ENCODE measurements around the gene CLDN6.

Gene CLDN6

GRCh38 chr16:3030222-3031212, 12.5 kb upstream of the CLDN6 start:
- no peak overlapping the region for H4K8ac ChIP-seq (ENCODE audit: low read depth, low read length)
- WGBS (ENCODE audit: extremely low coverage, insufficient coverage, low lambda C conversion rate), result no CpG with 5 or more reads among the region's 33 CpGs
- H3K36me3 ChIP-seq (ENCODE audit: control insufficient read depth, insufficient read depth, low read length), result peaks cover 8% of the 10 kb centered on the region
- no peak overlapping the region for H3K56ac ChIP-seq (ENCODE audit: low read length)
- no peak overlapping the region for H3K4me3 ChIP-seq (ENCODE audit: low read length)
- H3K4me1 ChIP-seq (ENCODE audit: control insufficient read depth, low read depth, low read length), result no peaks in the 10 kb centered on the region
- no peak overlapping the region for H3K9ac ChIP-seq (ENCODE audit: low read length)
- no peak overlapping the region for H3K23ac ChIP-seq (ENCODE audit: low read length)
- H2BK120ac ChIP-seq (ENCODE audit: low read depth, low read length), result no peak overlapping the region
- H3K18ac ChIP-seq (ENCODE audit: low read length), result no peak overlapping the region
- no peak overlapping the region for H3K27ac ChIP-seq (ENCODE audit: low read depth, low read length)
- no peak overlapping the region for H2BK5ac ChIP-seq (ENCODE audit: low read length)
- no peaks in the 10 kb centered on the region for H3K27me3 ChIP-seq (ENCODE audit: insufficient read depth, low read length, poor library complexity)
- no peak overlapping the region for H3K4me2 ChIP-seq (ENCODE audit: low read length)
- no peak overlapping the region for H2AK5ac ChIP-seq (ENCODE audit: low read length)
- no peaks in the 10 kb centered on the region for H3K79me2 ChIP-seq (ENCODE audit: control insufficient read depth, insufficient read depth, low read length)
- no peak overlapping the region for H3K4ac ChIP-seq (ENCODE audit: low read depth, low read length)
- no peaks in the 10 kb centered on the region for H3K79me1 ChIP-seq (ENCODE audit: low read length)
- H4K5ac ChIP-seq (ENCODE audit: low read length), result no peak overlapping the region
- DNase-seq, result no peak
- H2BK15ac ChIP-seq (replicated peaks; ENCODE audit: low read depth), result no peak overlapping the region

GRCh38 chr16:3029491-3030221, 11.7 kb upstream of the CLDN6 start:
- Histone ChIP-seq H2BK5ac (ENCODE audit: low read length) (no peak overlapping the region), H3K9ac (ENCODE audit: low read length) (no peak overlapping the region), H3K4me3 (ENCODE audit: low read length) (no peak overlapping the region), H4K8ac (ENCODE audit: low read depth, low read length) (no peak overlapping the region), H3K4me1 (ENCODE audit: control insufficient read depth, low read depth, low read length) (no peaks in the 10 kb centered on the region), H3K4ac (ENCODE audit: low read depth, low read length) (no peak overlapping the region), H2BK120ac (ENCODE audit: low read depth, low read length) (no peak overlapping the region), H2AK5ac (ENCODE audit: low read length) (no peak overlapping the region), H3K27me3 (ENCODE audit: insufficient read depth, low read length, poor library complexity) (no peaks in the 10 kb centered on the region), H3K36me3 (ENCODE audit: control insufficient read depth, insufficient read depth, low read length) (peaks cover 8% of the 10 kb centered on the region), H3K18ac (ENCODE audit: low read length) (no peak overlapping the region), H3K27ac (ENCODE audit: low read depth, low read length) (no peak overlapping the region), H3K4me2 (ENCODE audit: low read length) (no peak overlapping the region), H2BK15ac (replicated peaks; ENCODE audit: low read depth) (no peak overlapping the region), H3K56ac (ENCODE audit: low read length) (no peak overlapping the region), H4K5ac (ENCODE audit: low read length) (no peak overlapping the region), H3K23ac (ENCODE audit: low read length) (no peak overlapping the region), H3K79me2 (ENCODE audit: control insufficient read depth, insufficient read depth, low read length) (no peaks in the 10 kb centered on the region), H3K79me1 (ENCODE audit: low read length) (no peaks in the 10 kb centered on the region)
- no CpG with 5 or more reads among the region's 59 CpGs for WGBS (ENCODE audit: extremely low coverage, insufficient coverage, low lambda C conversion rate)
- no peak for DNase-seq

DNA sequence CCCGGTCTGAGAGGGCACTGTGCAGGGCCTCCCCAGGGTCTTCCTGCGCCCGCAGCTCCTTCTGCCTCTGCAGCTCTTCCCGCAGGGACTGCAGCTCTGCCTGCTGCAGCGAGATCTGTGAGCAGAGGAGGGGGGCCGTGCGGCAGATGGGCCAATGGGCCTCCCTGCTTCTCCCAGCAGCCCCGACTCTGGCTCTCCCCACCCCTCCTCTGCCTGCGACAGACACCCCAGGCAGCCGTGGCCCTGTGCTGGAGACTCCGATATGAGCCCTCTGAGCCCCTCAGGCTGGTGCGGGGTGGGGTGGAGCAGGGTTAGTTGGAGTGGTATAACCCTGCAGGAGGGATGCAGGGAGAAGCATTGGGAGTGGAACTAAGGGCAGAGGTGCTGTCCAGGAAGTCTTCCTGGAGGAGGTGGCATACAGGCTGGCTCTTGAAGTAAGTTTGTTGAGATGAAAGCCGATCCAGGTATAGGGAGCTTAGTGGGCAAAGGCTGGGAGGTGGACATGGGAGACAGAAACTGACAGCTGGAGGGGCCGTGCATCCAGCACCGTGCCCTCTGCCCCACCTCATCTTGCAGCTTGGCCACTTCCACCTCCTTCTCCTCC, 10.8 kb upstream of the CLDN6 start:
- no CpG with 5 or more reads among the region's 15 CpGs for WGBS (ENCODE audit: extremely low coverage, insufficient coverage, low lambda C conversion rate)
- Histone ChIP-seq H2BK120ac (ENCODE audit: low read depth, low read length) (no peak overlapping the region), H3K23ac (ENCODE audit: low read length) (no peak overlapping the region), H3K18ac (ENCODE audit: low read length) (no peak overlapping the region), H2BK5ac (ENCODE audit: low read length) (no peak overlapping the region), H3K4me2 (ENCODE audit: low read length) (no peak overlapping the region), H3K79me2 (ENCODE audit: control insufficient read depth, insufficient read depth, low read length) (no peaks in the 10 kb centered on the region), H3K27me3 (ENCODE audit: insufficient read depth, low read length, poor library complexity) (no peaks in the 10 kb centered on the region), H3K36me3 (ENCODE audit: control insufficient read depth, insufficient read depth, low read length) (peaks cover 8% of the 10 kb centered on the region), H3K27ac (ENCODE audit: low read depth, low read length) (no peak overlapping the region), H3K4me1 (ENCODE audit: control insufficient read depth, low read depth, low read length) (no peaks in the 10 kb centered on the region), H3K9ac (ENCODE audit: low read length) (peak overlapping the region; percentile 15), H3K4me3 (ENCODE audit: low read length) (no peak overlapping the region), H3K56ac (ENCODE audit: low read length) (no peak overlapping the region), H2AK5ac (ENCODE audit: low read length) (no peak overlapping the region), H3K4ac (ENCODE audit: low read depth, low read length) (no peak overlapping the region), H4K8ac (ENCODE audit: low read depth, low read length) (no peak overlapping the region), H4K5ac (ENCODE audit: low read length) (no peak overlapping the region), H2BK15ac (replicated peaks; ENCODE audit: low read depth) (no peak overlapping the region), H3K79me1 (ENCODE audit: low read length) (no peaks in the 10 kb centered on the region)
- DNase-seq, result no peak

DNA sequence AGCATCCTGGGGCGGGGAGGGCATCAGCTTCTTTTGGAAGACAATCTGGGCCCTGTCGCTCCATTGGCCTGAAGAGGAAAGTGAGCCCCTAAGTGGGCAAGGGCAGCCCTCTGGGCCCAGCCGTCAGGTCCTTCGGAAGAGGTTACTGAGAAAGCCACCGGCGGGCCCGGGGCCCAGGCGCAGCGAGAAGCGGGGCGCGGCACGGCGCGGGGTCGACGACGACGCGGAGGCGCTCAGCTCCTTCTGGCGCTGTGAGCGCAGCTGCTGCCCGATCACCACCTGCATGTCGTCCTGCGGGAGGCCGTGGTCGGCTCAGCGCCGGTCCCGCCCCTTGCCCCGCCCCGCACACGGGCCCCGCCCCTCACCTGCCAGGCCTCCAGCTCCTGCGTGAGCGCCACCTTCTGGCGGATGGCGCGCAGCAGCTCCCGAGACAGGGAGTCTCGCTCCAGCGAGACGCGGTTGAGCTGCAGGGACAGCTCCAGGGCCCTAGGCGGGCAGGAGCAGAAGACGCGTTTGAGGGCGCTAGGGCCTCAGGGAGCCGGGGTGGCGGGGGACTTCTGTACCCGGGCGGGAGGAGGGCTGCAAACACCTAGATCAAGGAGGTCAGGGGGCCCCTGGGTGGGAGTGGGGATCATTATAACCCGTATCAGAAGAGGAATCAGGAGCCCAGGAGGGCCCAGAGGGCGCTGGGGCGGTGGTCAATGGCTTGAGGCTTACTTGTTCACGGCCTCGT, 10.2 kb upstream of the CLDN6 start:
- H2AK5ac ChIP-seq (ENCODE audit: low read length), result no peak overlapping the region
- H3K4me1 ChIP-seq (ENCODE audit: control insufficient read depth, low read depth, low read length), result peaks cover 1% of the 10 kb centered on the region
- peak overlapping the region; percentile 47 for H3K9ac ChIP-seq (ENCODE audit: low read length)
- no peak overlapping the region for H4K8ac ChIP-seq (ENCODE audit: low read depth, low read length)
- H3K4ac ChIP-seq (ENCODE audit: low read depth, low read length), result no peak overlapping the region
- no peak overlapping the region for H3K4me3 ChIP-seq (ENCODE audit: low read length)
- H4K5ac ChIP-seq (ENCODE audit: low read length), result no peak overlapping the region
- H2BK15ac ChIP-seq (replicated peaks; ENCODE audit: low read depth), result no peak overlapping the region
- no peak overlapping the region for H3K27ac ChIP-seq (ENCODE audit: low read depth, low read length)
- H2BK5ac ChIP-seq (ENCODE audit: low read length), result no peak overlapping the region
- no peak overlapping the region for H2BK120ac ChIP-seq (ENCODE audit: low read depth, low read length)
- peaks cover under 1% of the 10 kb centered on the region for H3K79me1 ChIP-seq (ENCODE audit: low read length)
- H3K56ac ChIP-seq (ENCODE audit: low read length), result peak overlapping the region; percentile 64
- H3K23ac ChIP-seq (ENCODE audit: low read length), result no peak overlapping the region
- no peaks in the 10 kb centered on the region for H3K79me2 ChIP-seq (ENCODE audit: control insufficient read depth, insufficient read depth, low read length)
- DNase-seq, result peak; percentile 93
- no peaks in the 10 kb centered on the region for H3K27me3 ChIP-seq (ENCODE audit: insufficient read depth, low read length, poor library complexity)
- WGBS (ENCODE audit: extremely low coverage, insufficient coverage, low lambda C conversion rate), result no CpG with 5 or more reads among the region's 58 CpGs
- peak overlapping the region; percentile 31 for H3K4me2 ChIP-seq (ENCODE audit: low read length)
- H3K36me3 ChIP-seq (ENCODE audit: control insufficient read depth, insufficient read depth, low read length), result peaks cover 8% of the 10 kb centered on the region
- no peak overlapping the region for H3K18ac ChIP-seq (ENCODE audit: low read length)

DNA sequence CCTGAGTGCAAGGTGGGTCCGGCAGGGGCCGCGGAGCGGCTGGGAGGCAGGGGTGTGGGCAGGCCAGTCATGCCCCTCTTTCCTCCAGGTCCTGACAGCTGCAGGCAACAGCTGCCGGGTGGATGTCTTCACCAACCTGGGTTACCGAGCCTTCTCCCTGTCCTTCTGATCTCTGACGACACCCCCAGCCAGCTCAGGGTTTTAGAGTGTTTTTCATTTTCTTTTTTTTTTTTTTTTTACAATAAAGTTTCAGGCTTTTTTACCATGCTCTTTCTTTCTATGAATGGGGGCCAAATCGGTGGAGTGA, 9.5 kb upstream of the CLDN6 start:
- Histone ChIP-seq H4K5ac (ENCODE audit: low read length) (no peak overlapping the region), H3K23ac (ENCODE audit: low read length) (no peak overlapping the region), H3K18ac (ENCODE audit: low read length) (no peak overlapping the region), H2AK5ac (ENCODE audit: low read length) (no peak overlapping the region), H3K4me3 (ENCODE audit: low read length) (no peak overlapping the region), H3K4me2 (ENCODE audit: low read length) (no peak overlapping the region), H3K27me3 (ENCODE audit: insufficient read depth, low read length, poor library complexity) (no peaks in the 10 kb centered on the region), H2BK5ac (ENCODE audit: low read length) (no peak overlapping the region), H3K9ac (ENCODE audit: low read length) (no peak overlapping the region), H4K8ac (ENCODE audit: low read depth, low read length) (no peak overlapping the region), H3K4ac (ENCODE audit: low read depth, low read length) (no peak overlapping the region), H3K27ac (ENCODE audit: low read depth, low read length) (no peak overlapping the region), H3K79me1 (ENCODE audit: low read length) (peaks cover 5% of the 10 kb centered on the region), H2BK120ac (ENCODE audit: low read depth, low read length) (no peak overlapping the region), H3K56ac (ENCODE audit: low read length) (no peak overlapping the region), H3K79me2 (ENCODE audit: control insufficient read depth, insufficient read depth, low read length) (no peaks in the 10 kb centered on the region), H3K36me3 (ENCODE audit: control insufficient read depth, insufficient read depth, low read length) (peaks cover 8% of the 10 kb centered on the region), H3K4me1 (ENCODE audit: control insufficient read depth, low read depth, low read length) (peaks cover 8% of the 10 kb centered on the region), H2BK15ac (replicated peaks; ENCODE audit: low read depth) (no peak overlapping the region)
- WGBS (ENCODE audit: extremely low coverage, insufficient coverage, low lambda C conversion rate), result no CpG with 5 or more reads among the region's 8 CpGs
- no peak for DNase-seq
